ENCODE measurements around the gene PTPN21.

PTPN21 gene

DNA sequence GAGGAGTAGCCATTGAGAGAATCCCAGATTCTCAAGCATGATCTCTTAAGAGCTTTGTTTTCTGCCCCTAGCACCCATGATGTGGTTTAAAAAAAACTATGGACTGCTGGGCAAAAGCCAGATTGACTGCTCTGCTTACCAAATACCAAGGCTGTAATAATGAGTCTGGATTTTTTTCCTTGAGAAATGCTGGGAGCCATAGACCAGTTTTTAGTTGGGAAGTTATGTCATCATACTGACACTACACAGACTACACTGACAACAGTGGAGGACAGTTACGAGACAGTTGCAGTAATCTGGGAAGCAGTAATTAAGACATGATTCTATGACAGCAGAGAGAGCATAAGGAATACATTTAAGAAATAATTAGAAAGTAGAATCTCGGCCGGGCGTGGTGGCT lies 133.5 kb downstream of the PTPN21 start:
- no peaks in the 10 kb centered on the region for H3K27me3 ChIP-seq (ENCODE audit: insufficient read depth, low read depth)

GRCh38 chr14:88420187-88420586 lies 134.6 kb downstream of the PTPN21 start:
- no peak overlapping the region for H2AFZ ChIP-seq (ENCODE audit: low read depth)
- no peaks in the 10 kb centered on the region for H3K4me1 ChIP-seq (ENCODE audit: low read depth, poor library complexity, severe bottlenecking)
- no peaks in the 10 kb centered on the region for H3K79me2 ChIP-seq (ENCODE audit: insufficient read depth, low read depth)
- no peak overlapping the region for H3K4me3 ChIP-seq (IDR thresholded peaks at IDR 0.05; ENCODE audit: insufficient read depth, low read depth, low read length)
- TF ChIP-seq CTCF (conservative IDR thresholded peaks at IDR 0.05; ENCODE audit: low read depth, low read length): no peak
- H3K36me3 ChIP-seq (ENCODE audit: insufficient read depth): no peaks in the 10 kb centered on the region
- H3K4me2 ChIP-seq: no peak overlapping the region
- no peak overlapping the region for H3K9ac ChIP-seq
- H3K27me3 ChIP-seq (ENCODE audit: insufficient read depth, low read depth): no peaks in the 10 kb centered on the region
- H3K27ac ChIP-seq: no peak overlapping the region
- no peaks in the 10 kb centered on the region for H4K20me1 ChIP-seq (ENCODE audit: insufficient read depth)

More for the DNA sequence above, 133.5 kb downstream of the PTPN21 start:
- no peaks in the 10 kb centered on the region for H4K20me1 ChIP-seq (ENCODE audit: insufficient read depth)
- H3K79me2 ChIP-seq (ENCODE audit: insufficient read depth, low read depth): no peaks in the 10 kb centered on the region
- H3K4me3 ChIP-seq (IDR thresholded peaks at IDR 0.05; ENCODE audit: insufficient read depth, low read depth, low read length): no peak overlapping the region
- no peaks in the 10 kb centered on the region for H3K4me1 ChIP-seq (ENCODE audit: low read depth, poor library complexity, severe bottlenecking)
- H2AFZ ChIP-seq (ENCODE audit: low read depth): no peak overlapping the region
- no peak for TF ChIP-seq CTCF (conservative IDR thresholded peaks at IDR 0.05; ENCODE audit: low read depth, low read length)
- H3K36me3 ChIP-seq (ENCODE audit: insufficient read depth): no peaks in the 10 kb centered on the region
- H3K4me2 ChIP-seq: no peak overlapping the region
- H3K27ac ChIP-seq: no peak overlapping the region
- H3K9ac ChIP-seq: no peak overlapping the region

- H3K27ac ChIP-seq: no peak overlapping the region
- H3K4me1 ChIP-seq (ENCODE audit: low read depth, poor library complexity, severe bottlenecking): peaks cover 8% of the 10 kb centered on the region
- no peak overlapping the region for H3K4me2 ChIP-seq
- no peaks in the 10 kb centered on the region for H4K20me1 ChIP-seq (ENCODE audit: insufficient read depth)
- H3K27me3 ChIP-seq (ENCODE audit: insufficient read depth, low read depth): no peaks in the 10 kb centered on the region
- no peak overlapping the region for H3K9ac ChIP-seq
- TF ChIP-seq CTCF (conservative IDR thresholded peaks at IDR 0.05; ENCODE audit: low read depth, low read length): no peak
- H3K4me3 ChIP-seq (IDR thresholded peaks at IDR 0.05; ENCODE audit: insufficient read depth, low read depth, low read length): no peak overlapping the region
- H3K79me2 ChIP-seq (ENCODE audit: insufficient read depth, low read depth): no peaks in the 10 kb centered on the region
- no peak overlapping the region for H2AFZ ChIP-seq (ENCODE audit: low read depth)
- H3K36me3 ChIP-seq (ENCODE audit: insufficient read depth): no peaks in the 10 kb centered on the region
Measured at GRCh38 chr14:88417594-88417993, 137.2 kb downstream of the PTPN21 start.
